ENCODE measurements around the gene FAM177A1. TPM values are rescaled to one million over a fixed set of nuclear protein-coding genes. Genes with fewer than 3 reads are reported as not detected.
A peak's percentile ranks its signal among the peaks of the same experiment; 100 is the strongest.
"Not testable (repeated sequence)": the region's sequence is repeated elsewhere in the genome, so short reads cannot be mapped to it uniquely, and the experiment has no call there.

Gene FAM177A1
- total RNA-seq, 4 donors from 2014 or later: 12.4 to 82.2 (median 36.7) TPM

- DNase-seq: no peak
- H3K4me3 ChIP-seq: no peak overlapping the region
- no peak overlapping the region for H3K27ac ChIP-seq
- H3K36me3 ChIP-seq: no peaks in the 10 kb centered on the region
- TF ChIP-seq CTCF (IDR thresholded peaks at IDR 0.05) (no peak), POLR2A (IDR thresholded peaks at IDR 0.05) (no peak)
- intact Hi-C loops (cut with DNase I; ENCODE audit: low total_unique reads): loop anchor here (10.0 kb wide), 1 partner anchor 63 kb away; the partner anchor contains the start of gene SRP54
- H3K27me3 ChIP-seq: no peaks in the 10 kb centered on the region
- H3K4me1 ChIP-seq: no peaks in the 10 kb centered on the region
- no peaks in the 10 kb centered on the region for H3K9me3 ChIP-seq
Observed at GRCh38 chr14:35047976-35048513, 2.0 kb downstream of the FAM177A1 start.

- no peak for DNase-seq
- H3K4me1 ChIP-seq: no peaks in the 10 kb centered on the region
- H3K36me3 ChIP-seq: no peaks in the 10 kb centered on the region
- intact Hi-C loops (cut with DNase I; ENCODE audit: low total_unique reads): no loop called here
- H3K9me3 ChIP-seq: no peaks in the 10 kb centered on the region
- no peak overlapping the region for H3K27ac ChIP-seq
- H3K4me3 ChIP-seq: no peak overlapping the region
- TF ChIP-seq CTCF (IDR thresholded peaks at IDR 0.05) (no peak), POLR2A (IDR thresholded peaks at IDR 0.05) (no peak)
- no peaks in the 10 kb centered on the region for H3K27me3 ChIP-seq
Observed at GRCh38 chr14:35050652-35051051, 4.6 kb downstream of the FAM177A1 start.

GRCh38 chr14:35051796-35052195, 5.7 kb downstream of the FAM177A1 start:
- H3K27ac ChIP-seq: no peak overlapping the region
- no peak overlapping the region for H3K4me3 ChIP-seq
- intact Hi-C loops (cut with DNase I; ENCODE audit: low total_unique reads): no loop called here
- no peaks in the 10 kb centered on the region for H3K4me1 ChIP-seq
- TF ChIP-seq CTCF (IDR thresholded peaks at IDR 0.05) (no peak), POLR2A (IDR thresholded peaks at IDR 0.05) (no peak)
- no peak for DNase-seq
- H3K9me3 ChIP-seq: no peaks in the 10 kb centered on the region
- no peaks in the 10 kb centered on the region for H3K36me3 ChIP-seq
- no peaks in the 10 kb centered on the region for H3K27me3 ChIP-seq

- intact Hi-C loops (cut with DNase I; ENCODE audit: low total_unique reads): no loop called here
- Histone ChIP-seq H3K27me3 (no peaks in the 10 kb centered on the region), H3K36me3 (no peaks in the 10 kb centered on the region), H3K9me3 (no peaks in the 10 kb centered on the region), H3K27ac (no peak overlapping the region), H3K4me1 (no peaks in the 10 kb centered on the region), H3K4me3 (no peak overlapping the region)
- TF ChIP-seq CTCF (IDR thresholded peaks at IDR 0.05) (no peak), POLR2A (IDR thresholded peaks at IDR 0.05) (no peak)
- DNase-seq: no peak
Observed at GRCh38 chr14:35052637-35053036, 6.6 kb downstream of the FAM177A1 start.

- H3K9me3 ChIP-seq; DNase-seq; intact Hi-C loops (cut with DNase I; ENCODE audit: low total_unique reads); H3K4me3 ChIP-seq; H3K4me1 ChIP-seq; H3K27me3 ChIP-seq; H3K36me3 ChIP-seq: not testable (repeated sequence)
- H3K27ac ChIP-seq: peak overlapping the region in 1 of 2 donors; percentile 1
Observed at GRCh38 chr14:35061113-35061791, 15.2 kb downstream of the FAM177A1 start.

GRCh38 chr14:35065731-35066130, 19.7 kb downstream of the FAM177A1 start:
- H3K9me3 ChIP-seq; H3K27me3 ChIP-seq; DNase-seq; H3K27ac ChIP-seq; H3K4me3 ChIP-seq; intact Hi-C loops (cut with DNase I; ENCODE audit: low total_unique reads); H3K36me3 ChIP-seq; H3K4me1 ChIP-seq: not testable (repeated sequence)
